GM12874 (cell line): ENCODE measurements around the gene VWA3B.

ENCODE experiments used
- TF ChIP-seq, protein P1 (sequence below): IDR thresholded peaks from 2 replicates; pipeline ENCODE4 v1.5.1; 2011; ENCODE audit warnings: low read depth, mild to moderate bottlenecking, control low read depth, low read length, moderate library complexity; ENCODE audit not compliant: insufficient read depth

The VWA3B gene

DNA sequence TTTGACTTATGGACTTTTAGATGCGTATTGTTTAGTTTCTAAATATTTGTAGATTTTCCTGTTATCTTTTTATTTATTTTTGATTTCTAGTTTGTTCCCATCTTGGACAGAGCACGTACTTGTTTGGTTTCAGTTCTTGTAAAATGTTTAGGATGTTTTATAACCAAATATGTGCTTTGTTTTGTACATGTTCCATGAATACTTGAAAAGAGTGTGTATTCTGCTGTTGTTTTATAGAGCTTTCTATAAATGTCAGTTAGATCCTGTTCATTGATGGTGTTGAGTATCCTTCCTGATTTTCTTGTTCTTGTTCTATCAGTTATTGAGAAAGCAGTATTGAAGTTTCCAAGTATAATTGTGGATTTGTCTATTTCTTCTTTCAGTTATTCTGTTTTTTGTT is 21.1 kb downstream of the VWA3B start:
- TF ChIP-seq, protein P1, sequence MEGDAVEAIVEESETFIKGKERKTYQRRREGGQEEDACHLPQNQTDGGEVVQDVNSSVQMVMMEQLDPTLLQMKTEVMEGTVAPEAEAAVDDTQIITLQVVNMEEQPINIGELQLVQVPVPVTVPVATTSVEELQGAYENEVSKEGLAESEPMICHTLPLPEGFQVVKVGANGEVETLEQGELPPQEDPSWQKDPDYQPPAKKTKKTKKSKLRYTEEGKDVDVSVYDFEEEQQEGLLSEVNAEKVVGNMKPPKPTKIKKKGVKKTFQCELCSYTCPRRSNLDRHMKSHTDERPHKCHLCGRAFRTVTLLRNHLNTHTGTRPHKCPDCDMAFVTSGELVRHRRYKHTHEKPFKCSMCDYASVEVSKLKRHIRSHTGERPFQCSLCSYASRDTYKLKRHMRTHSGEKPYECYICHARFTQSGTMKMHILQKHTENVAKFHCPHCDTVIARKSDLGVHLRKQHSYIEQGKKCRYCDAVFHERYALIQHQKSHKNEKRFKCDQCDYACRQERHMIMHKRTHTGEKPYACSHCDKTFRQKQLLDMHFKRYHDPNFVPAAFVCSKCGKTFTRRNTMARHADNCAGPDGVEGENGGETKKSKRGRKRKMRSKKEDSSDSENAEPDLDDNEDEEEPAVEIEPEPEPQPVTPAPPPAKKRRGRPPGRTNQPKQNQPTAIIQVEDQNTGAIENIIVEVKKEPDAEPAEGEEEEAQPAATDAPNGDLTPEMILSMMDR, result no peak

DNA sequence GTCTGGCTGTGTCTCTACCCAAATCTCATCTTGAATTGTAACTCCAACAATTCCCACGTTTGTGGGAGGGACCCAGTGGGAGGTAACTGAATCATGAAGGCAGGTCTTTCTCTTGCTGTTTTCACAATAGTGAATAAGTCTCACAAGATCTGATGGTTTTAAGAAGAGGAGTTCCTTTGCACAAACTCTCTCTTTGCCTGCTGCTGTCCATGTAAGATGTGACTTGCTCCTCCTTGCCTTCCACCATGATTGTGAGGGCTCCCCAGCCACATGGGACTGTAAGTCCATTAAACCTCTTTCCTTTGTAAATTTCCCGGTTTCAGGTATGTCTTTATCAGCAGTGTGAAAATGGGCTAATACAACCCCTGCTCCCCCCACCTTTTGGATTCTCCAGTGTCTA is 23.8 kb downstream of the VWA3B start:
- TF ChIP-seq, protein P1, result no peak

DNA sequence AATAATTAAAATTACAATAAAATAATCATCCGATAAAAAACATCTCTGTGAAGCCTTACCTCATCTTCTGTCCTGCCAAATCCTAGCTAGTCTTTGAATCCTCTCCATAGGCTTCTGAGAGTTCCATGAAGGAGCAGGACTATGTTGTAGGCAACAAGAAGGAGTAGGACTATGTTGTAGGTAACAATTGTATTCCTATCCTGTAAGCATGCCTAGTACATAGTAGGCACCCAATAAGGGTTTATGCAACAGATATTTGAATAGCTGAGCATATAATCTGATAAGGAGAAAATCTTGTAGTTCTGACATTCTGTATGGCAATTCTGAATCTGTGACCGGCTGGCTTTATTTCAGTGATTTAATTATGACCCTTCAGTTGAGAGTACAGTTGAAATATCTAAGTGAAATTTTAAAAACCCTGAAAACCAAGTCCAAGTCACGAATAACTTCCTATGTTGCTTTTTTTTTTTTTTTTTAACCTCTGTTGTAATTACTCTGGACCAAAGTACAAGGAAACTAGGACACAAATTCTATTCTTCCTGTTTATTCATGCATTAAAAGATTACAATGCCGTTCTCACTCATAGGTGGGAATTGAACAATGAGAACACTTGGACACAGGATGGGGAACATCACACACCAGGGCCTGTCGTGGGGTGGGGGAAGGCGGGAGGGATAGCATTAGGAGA is 27.8 kb downstream of the VWA3B start:
- TF ChIP-seq, protein P1, result no peak

DNA sequence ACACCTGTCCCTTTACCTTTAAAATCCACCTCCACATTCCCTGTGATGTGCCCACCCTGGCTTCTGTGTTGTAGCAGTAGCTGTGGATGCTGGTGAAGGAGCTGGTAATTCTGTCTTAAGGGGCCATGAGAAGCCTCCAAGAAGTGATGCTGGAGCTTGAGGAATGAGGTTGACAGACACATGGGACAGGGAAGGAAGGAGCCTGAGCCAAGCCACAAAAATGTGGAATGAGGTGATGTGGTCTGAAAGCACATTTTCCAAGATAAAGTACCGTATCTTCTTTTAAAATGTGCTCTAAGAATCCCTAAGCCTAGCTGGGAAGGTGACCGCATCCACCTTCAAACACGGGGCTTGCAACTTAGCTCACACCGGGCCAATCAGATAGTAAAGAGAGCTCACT is 31.2 kb downstream of the VWA3B start:
- TF ChIP-seq, protein P1, result no peak

DNA sequence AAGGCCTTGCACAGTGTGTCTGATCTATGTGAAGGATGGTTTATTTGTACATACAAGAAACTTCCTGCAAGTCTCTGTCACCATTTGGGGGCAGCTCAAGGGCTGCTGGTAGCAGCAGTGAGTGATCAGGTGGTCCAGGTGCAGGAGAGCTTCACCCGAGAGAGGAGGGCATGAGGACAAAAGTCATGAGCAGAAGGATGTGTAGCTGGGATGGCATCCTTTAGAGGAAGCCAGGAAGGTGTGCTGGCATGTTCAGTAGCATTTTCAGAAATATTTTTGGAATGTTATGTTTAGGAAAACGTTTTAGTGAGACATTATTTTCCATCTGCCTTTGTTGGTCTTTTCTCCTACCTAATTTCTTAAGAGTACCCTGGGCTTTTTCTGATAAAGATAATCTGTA is 31.9 kb downstream of the VWA3B start:
- TF ChIP-seq, protein P1, result no peak

DNA sequence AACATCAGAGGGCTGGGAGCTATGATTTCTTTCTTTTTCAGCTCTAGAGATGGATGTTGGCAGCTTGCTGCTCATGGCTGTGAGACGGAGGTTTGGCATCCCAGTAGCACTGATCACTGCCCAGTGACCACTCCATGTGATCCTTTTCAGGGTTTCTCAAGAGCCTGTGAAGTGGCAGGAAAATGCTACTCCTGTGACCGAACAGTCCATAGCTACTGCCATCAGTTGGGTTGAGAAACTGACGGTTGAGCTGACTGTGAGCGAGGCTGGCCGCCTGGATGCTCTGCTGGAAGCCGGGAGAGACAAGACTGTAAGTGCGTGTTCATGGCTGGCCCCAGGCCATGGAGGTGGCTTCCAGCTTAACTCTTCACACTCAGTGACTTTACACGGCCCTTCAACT is 34.2 kb downstream of the VWA3B start:
- TF ChIP-seq, protein P1, result no peak

DNA sequence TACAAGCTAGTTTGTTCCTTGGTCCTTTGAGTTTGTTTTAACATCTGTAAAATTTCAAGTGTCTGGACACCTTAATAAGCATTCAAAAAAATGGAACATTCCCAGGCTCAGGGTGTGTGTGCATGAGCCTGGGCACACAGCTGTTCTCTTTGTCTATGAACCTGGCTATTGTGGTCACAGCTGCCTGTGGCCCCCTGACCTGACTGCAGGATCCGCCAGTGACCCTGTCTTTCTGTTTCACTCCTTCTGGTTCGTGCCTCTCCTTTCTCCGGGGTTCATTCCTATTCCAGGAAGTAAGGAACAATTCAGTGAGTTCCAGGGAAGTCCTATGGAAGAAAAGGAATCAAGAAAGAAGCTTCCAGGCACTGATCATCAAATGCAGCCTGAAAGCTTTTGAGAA is 35.6 kb downstream of the VWA3B start:
- TF ChIP-seq, protein P1, result no peak

DNA sequence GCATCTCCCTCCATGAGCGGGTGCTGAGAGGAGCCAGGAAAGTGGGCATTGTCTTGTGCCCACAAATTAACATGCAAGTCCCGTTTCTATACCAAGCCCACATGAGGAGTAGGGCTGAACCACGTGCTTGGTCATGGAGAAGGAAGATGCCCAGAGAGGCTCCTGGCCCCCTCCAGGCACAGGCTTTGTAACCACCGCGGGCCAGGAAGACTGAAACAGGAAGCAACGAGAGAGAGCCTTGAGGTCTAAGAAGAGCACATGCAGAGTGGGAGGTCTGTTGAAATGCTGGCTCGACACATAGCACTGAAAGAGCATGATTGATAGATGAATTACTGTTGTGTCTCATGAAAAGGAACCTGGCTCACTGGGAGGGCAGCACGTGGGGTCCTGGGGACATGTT is 36.3 kb downstream of the VWA3B start:
- TF ChIP-seq, protein P1, result no peak
